Spleen (tissue), 7 donors: Measurements from ENCODE around the gene GPC3.
"Not testable (repeated sequence)": the region's sequence is repeated elsewhere in the genome, so short reads cannot be mapped to it uniquely, and the experiment has no call there.

Source experiments
- POLR2A ChIP-seq, 3 donors: fragments of 450-650 bp; IDR thresholded peaks; one replicate each; pipeline ENCODE4 v1.5.1; 2017; ENCODE audit warnings: antibody characterized with exemption in 3 of 3, mild to moderate bottlenecking in 1 of 3
- POLR2AphosphoS5 ChIP-seq, 3 donors: sonication (generic); formaldehyde crosslinking; IDR thresholded peaks; one replicate each; pipeline ENCODE4 v1.5.1; 2017; ENCODE audit warnings: antibody characterized with exemption in 3 of 3
- TF ChIP-seq, protein P1 (sequence below), 11 experiments: fragments of 200-600 bp in 7 of 11; fragments of 450-650 bp in 4 of 11; sonication (generic) in 4 of 11; IDR thresholded peaks in 8 of 11; conservative IDR thresholded peaks in 3 of 11; 1 replicate in 7 of 11; 2 replicates in 4 of 11; pipeline versions ENCODE4 v1.4.0 to v1.8.0; 2016 to 2021; ENCODE audit warnings: antibody characterized with exemption in 11 of 11, inconsistent platforms in 4 of 11, mild to moderate bottlenecking in 1 of 11
- donor health status: DM: no; HTN: no; CAD: no; lungs with moderate emphysema.
- donor health status: DM: no; HTN: no; CAD: no.
- donor health status: DM: no; HTN: no; CAD: no.

GRCh38 chrX:133720269-133720668, 265.1 kb downstream of the GPC3 start:
- TF ChIP-seq, protein P1, sequence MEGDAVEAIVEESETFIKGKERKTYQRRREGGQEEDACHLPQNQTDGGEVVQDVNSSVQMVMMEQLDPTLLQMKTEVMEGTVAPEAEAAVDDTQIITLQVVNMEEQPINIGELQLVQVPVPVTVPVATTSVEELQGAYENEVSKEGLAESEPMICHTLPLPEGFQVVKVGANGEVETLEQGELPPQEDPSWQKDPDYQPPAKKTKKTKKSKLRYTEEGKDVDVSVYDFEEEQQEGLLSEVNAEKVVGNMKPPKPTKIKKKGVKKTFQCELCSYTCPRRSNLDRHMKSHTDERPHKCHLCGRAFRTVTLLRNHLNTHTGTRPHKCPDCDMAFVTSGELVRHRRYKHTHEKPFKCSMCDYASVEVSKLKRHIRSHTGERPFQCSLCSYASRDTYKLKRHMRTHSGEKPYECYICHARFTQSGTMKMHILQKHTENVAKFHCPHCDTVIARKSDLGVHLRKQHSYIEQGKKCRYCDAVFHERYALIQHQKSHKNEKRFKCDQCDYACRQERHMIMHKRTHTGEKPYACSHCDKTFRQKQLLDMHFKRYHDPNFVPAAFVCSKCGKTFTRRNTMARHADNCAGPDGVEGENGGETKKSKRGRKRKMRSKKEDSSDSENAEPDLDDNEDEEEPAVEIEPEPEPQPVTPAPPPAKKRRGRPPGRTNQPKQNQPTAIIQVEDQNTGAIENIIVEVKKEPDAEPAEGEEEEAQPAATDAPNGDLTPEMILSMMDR (IDR thresholded peaks at IDR 0.05 in 8 of 11, conservative IDR thresholded peaks at IDR 0.05 in 3 of 11), result not testable (repeated sequence)
- not testable (repeated sequence) for TF ChIP-seq POLR2A, POLR2AphosphoS5 (IDR thresholded peaks at IDR 0.05)
